HFFc6 (cell line): ENCODE results near the gene P2RX3. TPM values are rescaled to one million over a fixed set of nuclear protein-coding genes. Genes with fewer than 3 reads are reported as not detected.
A peak's percentile ranks its signal among the peaks of the same experiment; 100 is the strongest.

Experiments
- DNase-seq: peaks from one replicate; pipeline ENCODE4 v3.0.0-alpha.2; 2018
- H3K27ac Mint-ChIP-seq: 2 replicates; pipeline ENCODE4 v1.8.0; 2020; ENCODE audit warnings: mild to moderate bottlenecking, mixed read lengths
- H3K27me3 Mint-ChIP-seq: 2 replicates; pipeline ENCODE4 v1.8.0; 2021; ENCODE audit warnings: mild to moderate bottlenecking, moderate library complexity, mixed read lengths; ENCODE audit not compliant: insufficient read depth
- H3K36me3 Mint-ChIP-seq: 2 replicates; pipeline ENCODE4 v1.8.0; 2021; ENCODE audit warnings: low read depth, mixed read lengths
- H3K4me1 Mint-ChIP-seq: 2 replicates; pipeline ENCODE4 v1.8.0; 2020; ENCODE audit warnings: low read depth, mixed read lengths
- H3K4me3 Mint-ChIP-seq: 2 replicates; pipeline ENCODE4 v1.8.0; 2020; ENCODE audit warnings: mild to moderate bottlenecking, moderate library complexity, mixed read lengths
- H3K9me3 Mint-ChIP-seq: 2 replicates; pipeline ENCODE4 v1.8.0; 2020; ENCODE audit warnings: mild to moderate bottlenecking, mixed read lengths
- total RNA-seq, 6 experiments: library from RNA; stranded (reverse); fragmentation: NEBNext Ultra II Directional; extraction: Animal tissue kit (Norgen Biotek cat#: 25700); gene quantifications; 2 replicates in 1 of 6; 3 replicates in 5 of 6; pipeline ENCODE4 v1.2.3, GENCODE V29; 2021
- TF ChIP-seq, protein P1 (sequence below): fragments of 200-600 bp; sonication (generic); IDR thresholded peaks from 2 replicates; pipeline ENCODE4 v1.5.0; 2021; ENCODE audit warnings: antibody characterized with exemption, mild to moderate bottlenecking

The P2RX3 gene
- total RNA-seq, 6 experiments from 2014 or later, result not detected

DNA sequence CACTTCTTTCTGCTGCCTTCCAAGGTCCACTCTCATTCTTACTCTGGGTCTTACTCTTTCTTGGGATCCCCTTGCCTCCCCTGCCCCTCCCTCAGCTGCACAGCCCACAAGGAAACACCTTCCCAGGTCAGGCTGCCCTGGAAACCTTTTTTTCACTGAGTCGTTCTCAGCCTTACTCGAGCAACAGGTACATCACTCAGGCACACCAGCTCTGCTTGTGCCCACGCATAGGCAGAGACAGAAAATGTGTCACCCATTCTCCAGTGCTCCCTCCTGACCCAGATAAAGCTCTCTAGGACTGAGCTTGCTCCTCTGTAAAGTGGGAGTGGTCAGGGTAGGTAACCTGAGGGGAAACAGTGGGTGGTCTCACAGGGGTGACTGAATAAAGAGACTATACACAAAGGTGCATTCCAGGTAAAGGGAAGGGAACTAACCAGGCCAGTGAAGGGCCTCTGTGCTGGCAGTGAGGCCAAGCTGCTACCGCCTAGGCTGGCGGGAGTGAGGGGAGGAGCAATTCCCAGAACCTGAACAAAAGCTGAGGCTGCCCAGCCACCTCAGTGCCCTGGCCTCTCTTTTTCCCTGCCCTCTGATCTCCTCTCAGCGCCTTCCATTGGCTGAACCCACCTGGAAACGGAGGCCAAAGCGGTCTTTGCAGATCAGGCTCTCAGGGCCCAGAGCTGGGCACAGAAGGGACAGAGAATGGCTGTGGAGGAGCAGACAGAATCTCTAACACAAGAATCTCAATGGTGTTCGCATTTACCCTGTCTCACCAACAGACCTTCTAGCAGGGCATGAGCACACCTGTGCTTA lies 26.9 kb downstream of the P2RX3 start:
- no peak for DNase-seq
- no peak overlapping the region for H3K4me3 Mint-ChIP-seq
- peaks cover 32% of the 10 kb centered on the region for H3K27me3 Mint-ChIP-seq
- H3K27ac Mint-ChIP-seq, result no peak overlapping the region
- no peaks in the 10 kb centered on the region for H3K9me3 Mint-ChIP-seq
- no peaks in the 10 kb centered on the region for H3K36me3 Mint-ChIP-seq
- H3K4me1 Mint-ChIP-seq, result peaks cover 6% of the 10 kb centered on the region
- TF ChIP-seq, protein P1, sequence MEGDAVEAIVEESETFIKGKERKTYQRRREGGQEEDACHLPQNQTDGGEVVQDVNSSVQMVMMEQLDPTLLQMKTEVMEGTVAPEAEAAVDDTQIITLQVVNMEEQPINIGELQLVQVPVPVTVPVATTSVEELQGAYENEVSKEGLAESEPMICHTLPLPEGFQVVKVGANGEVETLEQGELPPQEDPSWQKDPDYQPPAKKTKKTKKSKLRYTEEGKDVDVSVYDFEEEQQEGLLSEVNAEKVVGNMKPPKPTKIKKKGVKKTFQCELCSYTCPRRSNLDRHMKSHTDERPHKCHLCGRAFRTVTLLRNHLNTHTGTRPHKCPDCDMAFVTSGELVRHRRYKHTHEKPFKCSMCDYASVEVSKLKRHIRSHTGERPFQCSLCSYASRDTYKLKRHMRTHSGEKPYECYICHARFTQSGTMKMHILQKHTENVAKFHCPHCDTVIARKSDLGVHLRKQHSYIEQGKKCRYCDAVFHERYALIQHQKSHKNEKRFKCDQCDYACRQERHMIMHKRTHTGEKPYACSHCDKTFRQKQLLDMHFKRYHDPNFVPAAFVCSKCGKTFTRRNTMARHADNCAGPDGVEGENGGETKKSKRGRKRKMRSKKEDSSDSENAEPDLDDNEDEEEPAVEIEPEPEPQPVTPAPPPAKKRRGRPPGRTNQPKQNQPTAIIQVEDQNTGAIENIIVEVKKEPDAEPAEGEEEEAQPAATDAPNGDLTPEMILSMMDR, result no peak

DNA sequence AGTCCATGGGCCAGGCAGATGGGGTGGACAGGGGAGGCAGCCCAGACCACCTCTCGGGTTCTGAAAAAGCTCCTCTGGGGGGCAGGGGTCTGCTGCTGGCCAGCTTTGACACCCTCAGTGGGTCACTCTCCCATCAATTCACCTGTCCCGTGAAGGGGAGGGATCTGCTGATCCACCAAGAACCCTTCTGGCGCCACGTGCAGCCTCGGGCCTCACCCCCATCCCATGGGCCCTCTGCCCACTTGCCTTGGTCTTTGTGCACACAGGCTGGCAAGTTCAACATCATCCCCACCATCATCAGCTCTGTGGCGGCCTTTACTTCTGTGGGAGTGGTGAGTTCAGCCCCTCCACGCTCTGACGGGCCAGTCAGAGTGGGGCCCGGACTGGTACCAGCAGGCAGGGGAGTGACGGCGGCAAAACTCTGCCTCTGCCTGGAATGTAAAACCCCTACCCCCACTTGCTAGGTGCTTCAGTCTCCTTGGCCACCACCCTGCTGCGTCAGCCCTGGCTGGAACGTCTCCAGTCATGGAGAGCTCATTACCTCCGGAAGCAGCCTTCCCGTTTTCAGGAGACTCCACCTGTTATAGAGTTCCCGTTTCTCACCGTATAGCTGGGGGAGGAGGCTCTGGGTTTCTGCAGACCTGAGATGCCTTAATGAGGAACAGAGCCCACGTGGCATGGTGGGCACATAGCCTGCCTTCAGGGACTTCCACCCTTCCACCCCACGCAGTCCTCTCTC lies 30.1 kb downstream of the P2RX3 start:
- no peak overlapping the region for H3K27ac Mint-ChIP-seq
- peaks cover 18% of the 10 kb centered on the region for H3K4me1 Mint-ChIP-seq
- TF ChIP-seq, protein P1, result no peak
- H3K4me3 Mint-ChIP-seq, result no peak overlapping the region
- H3K27me3 Mint-ChIP-seq, result peaks cover 18% of the 10 kb centered on the region
- no peaks in the 10 kb centered on the region for H3K36me3 Mint-ChIP-seq
- DNase-seq, result no peak
- no peaks in the 10 kb centered on the region for H3K9me3 Mint-ChIP-seq

DNA sequence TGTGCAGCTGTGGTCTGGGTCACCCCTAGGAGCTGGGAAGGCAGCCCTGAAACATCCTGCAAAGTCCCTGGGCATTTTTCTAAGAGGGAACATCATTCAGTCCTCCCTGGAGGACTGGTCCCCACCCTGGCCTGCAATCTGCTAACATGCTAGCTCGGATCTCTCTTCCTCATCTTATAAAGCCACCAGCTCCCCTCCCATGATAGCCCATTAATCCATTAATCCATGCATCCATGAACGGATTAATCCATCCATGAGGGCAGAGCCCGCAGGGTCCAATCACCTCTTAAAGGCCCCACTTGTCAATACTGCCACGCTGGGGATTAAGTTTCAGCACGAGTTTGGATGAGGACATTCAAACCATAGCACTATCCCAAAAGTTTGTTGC lies 30.7 kb downstream of the P2RX3 start:
- H3K9me3 Mint-ChIP-seq, result no peaks in the 10 kb centered on the region
- no peak overlapping the region for H3K4me3 Mint-ChIP-seq
- no peak for DNase-seq
- H3K36me3 Mint-ChIP-seq, result no peaks in the 10 kb centered on the region
- peaks cover 18% of the 10 kb centered on the region for H3K4me1 Mint-ChIP-seq
- TF ChIP-seq, protein P1, result no peak
- peaks cover 14% of the 10 kb centered on the region for H3K27me3 Mint-ChIP-seq
- no peak overlapping the region for H3K27ac Mint-ChIP-seq

DNA sequence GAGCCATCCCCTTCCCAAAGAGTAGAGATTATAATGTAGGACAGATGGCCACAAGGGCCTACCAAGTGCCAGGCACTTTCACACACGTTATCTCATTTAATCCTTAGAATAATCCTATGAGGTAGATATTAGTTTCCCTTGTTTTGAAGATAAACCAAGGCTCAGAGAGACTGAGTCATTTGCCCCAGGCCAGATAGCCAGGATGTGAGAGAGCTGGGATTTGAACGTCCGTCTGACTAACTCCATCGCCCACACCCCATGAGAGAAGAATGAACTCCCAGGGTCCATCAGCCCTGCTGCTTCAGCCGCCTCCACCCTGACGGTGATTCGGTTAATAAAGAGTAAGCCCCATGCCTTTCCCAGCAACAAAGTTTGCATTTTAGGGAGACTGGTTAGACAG lies 32.1 kb downstream of the P2RX3 start:
- DNase-seq, result peak; percentile 77
- peak overlapping the region; percentile 10; the same call in 1 of the 2 replicates for H3K4me3 Mint-ChIP-seq
- TF ChIP-seq, protein P1, result no peak
- H3K27me3 Mint-ChIP-seq, result peaks cover 5% of the 10 kb centered on the region
- peaks cover 18% of the 10 kb centered on the region for H3K4me1 Mint-ChIP-seq
- H3K27ac Mint-ChIP-seq, result peak overlapping the region; percentile 67
- no peaks in the 10 kb centered on the region for H3K9me3 Mint-ChIP-seq
- no peaks in the 10 kb centered on the region for H3K36me3 Mint-ChIP-seq

DNA sequence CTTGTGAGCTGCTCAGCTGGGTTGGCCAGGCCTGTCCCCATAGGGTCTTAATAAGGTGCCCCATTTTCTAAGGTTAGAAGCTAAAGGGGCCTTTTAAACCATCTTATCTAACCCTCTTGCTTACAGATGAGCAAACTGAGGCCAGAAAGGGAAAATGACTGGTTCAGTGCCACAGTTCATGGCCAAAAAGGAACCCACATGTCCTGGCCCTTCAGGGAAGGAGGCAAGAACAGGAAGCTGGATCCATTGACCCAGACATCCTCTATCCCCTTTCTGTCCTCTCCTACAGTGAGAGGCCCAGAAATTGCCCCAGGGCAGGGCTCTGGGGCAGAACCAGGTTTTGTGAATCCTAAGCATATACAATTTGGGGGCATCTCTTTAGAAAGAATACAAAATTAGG lies 32.8 kb downstream of the P2RX3 start:
- Mint-ChIP-seq H3K27me3 (peaks cover 1% of the 10 kb centered on the region), H3K9me3 (no peaks in the 10 kb centered on the region)
- TF ChIP-seq, protein P1, result no peak

More for the DNA sequence above, 32.8 kb downstream of the P2RX3 start:
- Mint-ChIP-seq H3K36me3 (no peaks in the 10 kb centered on the region), H3K4me1 (peaks cover 18% of the 10 kb centered on the region), H3K27ac (no peak overlapping the region; the same call in 1 of the 2 replicates), H3K4me3 (no peak overlapping the region)
- no peak for DNase-seq
